ENCODE measurements around the gene HLCS.
A peak's percentile ranks its signal among the peaks of the same experiment; 100 is the strongest.
"Not testable (repeated sequence)": the region's sequence is repeated elsewhere in the genome, so short reads cannot be mapped to it uniquely, and the experiment has no call there.

The HLCS gene

DNA sequence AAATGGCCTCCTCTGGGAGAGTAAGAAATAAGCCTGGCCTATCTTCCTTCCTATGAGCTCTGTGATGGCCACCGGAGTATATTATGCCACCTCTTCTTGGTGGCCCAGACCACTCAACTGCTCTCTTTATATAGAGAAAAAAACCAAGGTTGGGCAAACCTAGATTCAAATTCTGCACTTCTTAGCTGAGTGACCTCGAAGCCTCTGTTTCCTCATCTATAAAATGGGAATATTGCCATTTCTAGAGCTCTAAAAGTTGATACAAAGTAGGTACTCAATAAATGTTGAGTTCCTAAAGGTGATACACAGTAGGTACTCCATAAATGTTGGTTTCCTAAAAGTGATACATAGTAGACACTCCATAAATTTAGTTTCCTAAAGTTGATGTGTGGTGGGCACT is 120.7 kb downstream of the HLCS start:
- DNase-seq = no peak

DNA sequence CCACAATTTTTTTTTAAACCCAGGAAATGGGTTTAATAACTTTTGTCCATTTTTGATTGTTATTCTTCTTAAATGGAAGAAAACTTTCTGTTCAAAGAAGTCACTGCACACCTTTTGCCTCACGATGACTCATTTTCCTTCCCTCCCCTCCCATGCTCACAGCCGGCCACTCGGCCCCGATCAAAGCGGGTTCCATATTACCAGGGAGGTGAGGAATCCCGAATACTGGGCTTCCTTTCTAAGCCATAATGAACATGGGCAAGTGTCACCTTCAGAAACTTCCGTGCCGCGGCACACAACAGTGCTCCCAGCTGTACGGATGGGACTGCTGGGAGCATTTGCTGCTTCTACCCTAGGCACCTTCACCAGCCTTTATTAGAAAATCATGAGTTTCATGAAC is 121.4 kb downstream of the HLCS start:
- no peak for DNase-seq

DNA sequence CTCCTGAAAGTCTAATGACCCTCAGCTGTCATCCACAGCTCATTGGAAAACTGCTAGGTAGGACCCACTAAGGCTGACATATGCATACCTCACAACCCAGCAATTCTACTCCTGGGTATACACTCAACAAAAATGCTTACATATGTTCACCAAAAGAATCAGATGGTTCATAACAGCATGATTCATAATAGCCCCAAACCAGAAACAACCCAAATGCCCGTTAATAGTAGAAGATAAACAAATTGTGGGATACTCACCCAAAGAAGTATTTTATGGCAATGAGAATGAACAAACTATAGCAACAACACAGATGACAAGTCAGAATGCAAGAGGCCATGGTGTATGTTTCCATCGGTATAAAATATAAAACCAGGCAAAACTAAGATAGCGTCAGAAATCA is 124.6 kb downstream of the HLCS start:
- DNase-seq = no peak

DNA sequence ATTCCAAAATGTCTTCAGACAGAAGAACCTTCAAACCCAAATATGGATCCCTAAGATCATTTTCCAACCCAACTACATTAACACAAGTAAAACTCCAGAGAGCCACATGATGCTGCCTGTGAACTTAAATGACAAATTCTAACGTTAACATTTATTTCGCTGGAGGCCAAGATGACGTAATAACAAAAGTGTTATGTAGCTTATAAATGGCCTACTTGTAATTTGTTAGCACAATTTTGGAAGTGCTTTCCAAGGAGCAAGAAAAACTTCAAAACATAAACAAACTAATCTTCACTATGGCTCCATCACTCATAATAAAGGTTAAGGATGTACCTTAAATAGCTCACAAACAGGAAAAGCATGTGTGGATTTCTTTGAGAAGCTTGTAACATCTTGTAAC is 126.7 kb downstream of the HLCS start:
- DNase-seq = no peak

DNA sequence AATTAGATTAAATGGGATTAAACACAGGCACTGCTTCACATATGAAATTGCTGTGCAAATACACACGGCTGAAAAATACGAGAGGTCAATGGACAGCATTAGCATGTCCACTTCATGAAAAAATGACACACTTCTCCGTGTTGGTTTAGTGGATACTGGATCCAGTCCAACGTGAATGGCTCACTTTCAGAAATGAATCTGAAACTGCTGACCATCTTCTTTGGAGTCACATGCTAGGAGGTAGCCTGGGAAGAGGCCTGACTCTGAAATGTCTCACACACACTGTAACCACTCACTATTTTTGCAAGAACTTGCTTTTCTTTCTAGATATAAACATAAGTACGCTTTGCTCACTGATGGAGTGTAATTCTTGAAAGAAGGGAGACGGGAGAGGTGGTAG is 127.3 kb downstream of the HLCS start:
- DNase-seq = no peak

DNA sequence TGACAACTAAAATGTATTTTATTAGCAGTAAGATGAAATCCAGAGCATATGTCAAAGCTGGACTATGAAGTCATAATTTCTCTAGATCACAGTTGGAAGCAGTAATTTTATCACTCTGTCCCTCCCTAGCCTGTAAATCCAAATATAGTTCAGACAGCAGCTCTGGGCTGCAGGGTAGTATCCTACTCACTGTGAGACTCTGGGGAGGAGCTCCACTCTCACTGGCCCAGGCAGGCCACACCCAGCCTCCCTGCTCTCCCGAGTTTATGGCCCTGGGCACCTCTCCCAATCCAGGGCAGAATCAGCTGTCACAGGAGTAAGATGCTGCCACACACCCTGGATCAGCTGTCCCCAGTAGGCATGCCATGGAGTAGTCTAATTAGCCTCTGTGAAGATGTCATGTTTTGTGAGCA is 131.1 kb downstream of the HLCS start:
- no peak for DNase-seq

DNA sequence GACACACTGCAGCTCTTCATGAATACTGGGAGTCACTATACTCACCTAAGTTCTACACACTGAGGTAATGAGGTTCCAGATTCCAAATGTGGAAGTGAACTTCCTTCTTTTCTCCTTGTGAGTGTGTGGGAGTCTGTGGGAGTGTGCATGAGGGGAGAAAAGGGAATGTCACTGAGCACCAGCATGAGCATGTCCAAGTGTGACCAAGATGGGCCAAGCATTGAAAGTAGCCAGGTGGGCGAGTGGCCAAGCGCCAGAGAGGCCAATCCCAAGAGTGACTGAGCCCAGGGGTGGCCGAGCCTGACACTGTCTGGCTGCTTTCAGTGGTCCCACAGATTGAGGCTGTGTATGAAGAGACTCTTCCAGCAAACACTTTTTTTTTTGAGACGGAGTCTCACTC is 132.3 kb downstream of the HLCS start:
- DNase-seq = no peak

DNA sequence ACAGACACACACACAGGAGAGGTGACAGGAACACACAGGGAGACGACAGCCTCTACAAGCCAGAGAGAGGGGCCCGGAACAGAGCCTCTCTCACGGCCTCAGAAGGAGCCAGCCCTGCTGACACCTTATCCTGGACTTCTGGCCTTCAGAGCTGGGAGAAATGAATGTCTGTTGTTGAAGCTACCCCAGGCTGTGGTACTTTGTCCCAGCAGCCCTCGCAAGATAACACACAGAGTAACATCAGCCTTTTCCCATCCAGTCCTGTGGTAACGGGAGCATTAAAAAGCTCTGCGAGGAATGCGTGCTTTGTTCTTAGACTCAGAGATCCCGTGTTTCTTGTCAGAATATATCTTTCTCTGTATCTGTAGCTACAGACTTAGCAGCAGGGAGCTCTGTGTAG is 136.4 kb downstream of the HLCS start:
- DNase-seq = no peak

DNA sequence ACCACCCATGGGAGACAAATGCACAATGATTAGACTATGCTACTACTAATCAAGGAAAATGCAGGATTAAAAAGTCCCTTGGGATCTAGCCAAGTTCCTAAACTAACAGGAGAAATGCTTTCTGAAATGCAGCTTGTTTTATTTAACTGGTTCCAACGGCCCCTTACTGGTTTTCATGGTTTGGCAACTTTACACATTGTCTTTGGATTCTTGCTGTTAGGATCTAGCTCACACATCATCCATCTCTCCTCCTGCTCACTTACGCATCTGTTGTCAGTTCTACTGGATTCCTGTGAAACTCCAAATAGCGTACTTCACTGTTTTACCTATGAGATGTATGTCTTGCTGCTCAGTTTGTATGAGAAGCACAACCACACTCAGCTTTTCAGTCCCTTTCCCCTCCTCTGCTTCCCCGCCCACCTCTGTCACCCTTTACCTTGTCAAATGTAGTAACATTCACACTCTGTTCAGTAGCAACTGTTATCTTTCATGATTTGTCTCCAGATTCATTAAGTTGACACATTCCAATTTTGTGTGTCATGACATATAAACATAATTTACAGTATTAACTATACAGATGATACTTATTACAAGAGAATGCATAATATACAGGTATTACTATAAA is 137.5 kb downstream of the HLCS start:
- DNase-seq = no peak

DNA sequence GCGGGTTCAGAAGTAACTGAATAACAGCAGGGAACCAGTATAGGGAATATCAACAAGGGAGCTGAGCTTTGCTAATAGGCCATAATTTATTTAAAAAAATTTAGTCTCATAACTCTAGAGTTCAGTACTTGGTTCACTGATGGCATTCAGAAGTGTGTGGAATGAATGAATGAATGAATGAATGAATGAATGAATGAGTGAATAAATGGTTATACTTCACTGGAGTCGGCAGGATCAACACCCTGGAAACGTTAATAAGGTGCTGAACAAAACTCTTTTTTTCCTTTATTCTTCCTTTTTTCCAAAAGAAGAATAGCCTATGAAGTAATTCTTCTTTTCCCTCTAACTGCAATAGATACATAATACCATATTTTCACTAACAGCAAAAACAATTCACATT is 138.3 kb downstream of the HLCS start:
- DNase-seq = no peak

DNA sequence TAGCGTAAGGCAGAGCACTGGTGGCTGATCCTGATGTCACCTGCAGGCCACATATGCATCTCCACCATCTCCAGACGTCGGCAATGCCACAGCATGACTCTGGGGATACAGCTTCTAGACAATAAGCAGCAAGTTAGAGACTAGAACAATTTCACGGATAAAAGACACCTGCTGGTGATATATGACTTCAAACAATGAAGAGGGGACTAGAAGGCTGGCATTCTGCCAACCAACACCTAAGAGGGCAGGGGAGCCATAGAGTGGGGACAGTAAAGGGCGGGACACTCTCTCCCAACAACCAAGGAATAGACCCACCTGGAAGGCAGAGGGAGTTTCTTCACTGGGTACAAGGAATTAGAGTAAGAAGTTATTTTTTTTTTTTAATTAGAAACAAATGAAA is 140.8 kb downstream of the HLCS start:
- DNase-seq = peak; percentile 18 to 49

DNA sequence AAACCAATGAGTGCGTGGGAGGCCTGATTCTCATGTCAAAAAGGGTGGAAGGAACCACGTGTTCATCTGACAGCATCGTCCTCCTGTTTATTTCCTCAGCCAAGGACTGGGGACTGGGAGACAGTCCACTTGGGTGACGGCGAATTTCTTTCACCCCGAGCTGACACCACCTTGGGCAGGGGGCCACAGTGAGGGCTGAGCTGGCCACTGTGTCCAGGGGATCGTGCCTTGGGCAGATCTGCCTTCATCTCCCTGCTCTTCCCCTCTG is 145.5 kb downstream of the HLCS start:
- no peak for DNase-seq

DNA sequence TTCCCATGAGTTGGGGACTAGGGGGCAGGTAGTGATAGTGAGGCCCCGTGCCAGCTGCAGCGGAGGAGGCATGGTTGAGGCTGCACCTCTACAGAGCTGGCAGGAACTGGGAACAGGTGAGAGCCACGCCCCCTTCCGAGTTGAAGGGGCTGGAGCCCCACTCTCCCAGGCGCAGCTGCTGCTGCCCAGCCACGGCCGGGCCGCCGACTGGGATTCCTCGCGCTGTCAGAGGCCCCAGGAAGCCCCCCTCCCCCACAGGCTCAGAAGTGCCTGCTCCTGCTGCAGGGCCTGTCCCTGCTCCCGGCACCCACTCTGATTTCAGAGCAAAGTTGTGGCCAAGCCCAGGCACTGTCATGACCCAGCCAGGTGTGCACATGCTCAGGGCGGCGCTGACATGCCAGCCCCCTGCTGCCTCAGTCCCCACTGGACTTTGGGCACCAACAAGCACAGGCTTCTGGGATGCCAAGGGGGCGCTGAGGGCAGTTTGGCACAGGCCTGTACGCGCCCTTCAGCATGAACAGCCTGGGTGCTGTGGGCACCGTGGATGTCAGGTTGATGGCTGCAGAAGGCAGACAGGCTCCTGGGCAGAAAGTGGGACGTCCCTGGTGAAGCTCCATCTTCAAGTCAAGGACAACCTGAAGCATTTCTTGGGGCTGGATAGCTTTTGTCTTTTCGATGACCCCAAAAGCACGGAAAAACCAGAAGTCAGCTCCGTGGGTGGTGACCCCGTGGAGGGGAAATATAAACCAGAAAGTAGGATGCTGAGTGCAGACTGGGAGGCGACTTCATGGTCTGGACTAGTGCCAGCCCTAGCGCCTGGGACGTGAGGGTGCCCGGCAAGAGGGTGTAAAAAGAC is 146.1 kb downstream of the HLCS start:
- no peak for DNase-seq

DNA sequence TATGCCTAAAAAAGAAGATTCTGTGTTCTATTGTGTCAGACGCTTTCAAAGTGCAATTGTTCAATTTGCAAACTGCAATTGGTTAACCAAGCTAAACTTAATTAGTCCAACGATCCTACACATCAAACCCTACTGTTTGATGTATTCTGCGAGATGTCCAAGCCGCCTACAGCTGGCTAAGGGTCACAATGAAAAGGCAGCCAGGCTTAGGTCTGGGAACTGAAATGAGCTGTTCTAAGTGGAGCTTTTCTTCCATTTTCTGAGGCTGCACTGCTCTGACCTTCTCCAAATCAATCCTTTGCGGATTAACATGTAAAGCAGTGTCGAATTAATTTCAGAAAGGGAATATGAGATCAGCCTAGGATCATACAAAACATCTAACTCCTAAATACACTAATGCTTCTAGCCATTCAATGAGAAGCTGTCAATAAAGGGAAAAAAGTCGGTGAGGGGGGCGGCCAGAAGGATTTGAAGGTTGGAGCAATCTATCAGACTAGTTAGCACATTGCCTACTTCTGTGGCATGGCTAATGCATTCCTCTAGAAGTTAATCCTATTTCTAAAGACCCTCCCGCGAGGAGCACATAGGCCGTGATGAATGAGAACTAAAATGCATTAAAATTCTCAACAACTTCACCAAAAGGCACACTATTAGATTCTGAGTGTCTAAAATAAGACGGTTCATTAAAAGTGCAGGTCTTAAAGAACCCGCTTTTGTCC is 148.6 kb downstream of the HLCS start:
- DNase-seq = no peak

DNA sequence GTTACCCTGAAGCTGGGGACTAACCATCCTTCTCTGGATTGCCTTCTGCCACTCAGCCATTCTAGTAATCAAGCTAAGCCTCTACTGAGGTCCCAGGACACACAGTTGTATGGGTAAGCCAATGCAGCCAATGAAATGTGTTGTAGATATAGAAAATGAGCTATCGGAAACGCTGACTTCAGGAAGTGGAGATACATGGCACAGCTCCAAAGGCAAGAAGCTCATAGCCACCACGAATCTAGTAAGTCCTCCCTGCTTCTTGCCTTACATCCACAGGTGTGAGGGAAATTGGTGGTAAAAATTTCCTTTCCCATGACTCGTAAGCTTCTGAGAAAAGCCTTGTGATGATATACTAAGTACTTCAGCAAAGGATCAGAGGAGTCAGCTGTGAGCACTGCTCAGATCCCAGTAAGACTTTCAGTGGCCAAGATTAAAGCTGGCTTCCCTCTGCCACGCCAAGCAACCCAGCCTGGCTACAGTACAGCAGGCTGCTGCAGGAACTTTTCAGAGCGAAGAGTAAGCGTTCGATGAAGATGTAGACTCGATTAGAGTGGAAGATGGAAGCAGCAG is 149.8 kb downstream of the HLCS start:
- no peak for DNase-seq

DNA sequence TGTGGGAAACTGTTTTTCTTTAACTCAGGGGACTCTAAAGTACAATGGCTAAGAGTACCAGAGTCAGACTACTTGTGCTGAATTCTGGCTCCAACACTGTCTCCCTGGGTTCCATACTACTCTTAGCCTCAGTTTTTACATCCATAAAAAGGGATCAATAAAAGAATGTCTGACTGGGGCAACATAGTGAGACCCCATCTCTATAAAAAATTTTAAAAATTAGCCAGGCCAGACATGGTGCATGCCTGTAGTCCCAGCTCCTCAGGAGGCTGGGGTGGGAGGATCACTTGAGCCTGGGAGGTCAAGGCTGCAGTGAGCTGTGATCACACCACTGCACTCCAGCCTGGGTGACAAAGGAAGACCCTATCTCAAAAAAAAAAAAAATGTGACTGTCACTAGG is 150.4 kb downstream of the HLCS start:
- not testable (repeated sequence) for DNase-seq

DNA sequence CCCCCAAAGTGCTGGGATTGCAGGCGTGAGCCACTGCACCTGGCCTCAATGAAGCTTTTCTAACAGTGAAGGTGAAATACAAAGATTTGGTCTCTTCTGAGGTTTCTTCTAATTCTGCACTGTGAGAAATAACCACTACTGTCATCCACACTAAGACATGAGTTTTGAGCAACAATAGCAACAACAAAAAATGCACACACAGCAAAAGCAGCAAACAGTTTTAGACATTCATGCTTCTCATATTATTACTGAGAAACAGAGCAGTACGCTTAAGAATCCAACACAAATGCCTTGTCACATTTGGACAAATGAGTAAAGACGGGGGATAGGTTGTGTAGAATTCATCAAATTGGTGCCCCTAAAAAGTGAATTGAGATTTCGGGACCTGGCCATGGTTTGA is 151.2 kb downstream of the HLCS start:
- no peak for DNase-seq

DNA sequence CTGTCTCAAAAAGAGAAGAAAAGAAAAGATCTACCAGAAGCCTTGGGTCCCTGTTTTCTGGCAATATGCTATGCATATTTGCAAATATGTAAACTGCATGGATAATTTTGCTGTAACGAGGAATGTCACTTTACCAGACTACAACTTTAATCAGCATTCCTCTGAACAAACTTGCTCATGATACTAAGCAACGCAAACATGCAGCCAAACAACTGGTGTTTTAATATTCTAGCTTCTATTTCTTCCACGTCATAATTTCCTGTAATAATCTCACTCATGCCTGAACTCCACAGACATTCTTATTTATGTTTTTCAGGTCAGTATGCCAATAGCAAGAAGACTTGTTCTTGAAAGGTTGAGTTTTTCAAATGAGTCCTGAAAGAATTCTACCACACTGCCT is 153.4 kb downstream of the HLCS start:
- DNase-seq = no peak

DNA sequence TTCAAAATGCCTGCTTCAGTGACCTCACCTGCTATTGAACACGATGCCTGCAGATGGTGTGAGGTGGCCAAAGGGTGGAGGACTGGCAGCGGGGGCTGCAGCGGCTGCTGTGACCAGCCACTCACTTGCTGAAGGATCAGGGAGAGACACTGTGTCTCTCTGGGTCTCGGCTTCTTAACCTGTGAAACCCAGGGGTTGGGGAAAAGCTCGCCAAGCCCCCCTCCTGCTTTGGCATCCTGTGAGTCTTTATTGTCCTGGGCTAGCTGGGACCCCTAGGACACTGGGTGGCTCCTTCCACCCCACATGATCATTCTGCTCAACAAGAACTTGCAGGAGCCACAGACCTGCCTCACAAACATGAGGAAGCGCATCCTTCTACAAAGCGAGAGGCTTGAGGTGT is 154.7 kb downstream of the HLCS start:
- DNase-seq = no peak

DNA sequence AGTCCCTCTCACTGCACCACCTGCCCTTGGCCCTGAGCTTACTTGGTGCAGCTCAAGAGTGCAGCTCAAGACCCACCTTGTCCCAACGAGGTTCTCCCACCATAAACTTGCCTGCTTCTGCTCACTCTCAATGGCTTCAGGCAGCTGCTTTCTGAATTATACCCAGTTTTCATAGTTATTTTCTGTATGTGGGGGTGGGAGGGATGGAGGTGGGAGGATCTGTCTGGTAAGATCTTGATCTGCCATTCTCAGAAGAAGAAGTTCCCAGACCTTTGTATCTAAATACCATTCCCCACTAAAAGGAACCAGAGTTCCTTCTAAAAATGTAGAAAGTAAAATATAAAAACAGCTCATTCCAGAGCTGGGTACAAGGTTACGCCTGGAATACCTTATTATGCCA is 156.0 kb downstream of the HLCS start:
- no peak for DNase-seq

DNA sequence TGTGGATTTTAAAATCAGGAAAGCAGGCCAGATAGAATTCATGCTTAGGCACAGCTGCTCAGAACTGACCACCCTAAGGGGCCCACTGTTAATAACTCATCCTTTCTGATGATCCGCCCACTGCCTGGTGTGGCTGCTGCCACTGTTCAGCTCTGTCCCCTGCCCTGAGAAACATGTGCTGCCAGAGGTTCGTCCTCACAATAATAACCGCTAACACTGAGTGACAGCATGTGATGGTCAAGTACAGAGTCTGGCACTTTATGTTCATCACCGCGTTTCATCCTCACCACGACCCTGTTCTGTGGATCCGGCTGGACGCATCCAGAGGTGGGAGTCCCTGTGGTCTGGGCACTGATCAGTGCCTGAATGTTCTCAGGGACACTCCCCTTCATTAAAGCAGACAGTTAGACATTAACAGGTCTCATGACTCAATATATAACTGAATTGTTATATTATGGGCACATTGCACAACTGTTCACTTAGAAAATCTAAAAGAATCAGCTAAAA is 159.0 kb downstream of the HLCS start:
- DNase-seq = no peak

DNA sequence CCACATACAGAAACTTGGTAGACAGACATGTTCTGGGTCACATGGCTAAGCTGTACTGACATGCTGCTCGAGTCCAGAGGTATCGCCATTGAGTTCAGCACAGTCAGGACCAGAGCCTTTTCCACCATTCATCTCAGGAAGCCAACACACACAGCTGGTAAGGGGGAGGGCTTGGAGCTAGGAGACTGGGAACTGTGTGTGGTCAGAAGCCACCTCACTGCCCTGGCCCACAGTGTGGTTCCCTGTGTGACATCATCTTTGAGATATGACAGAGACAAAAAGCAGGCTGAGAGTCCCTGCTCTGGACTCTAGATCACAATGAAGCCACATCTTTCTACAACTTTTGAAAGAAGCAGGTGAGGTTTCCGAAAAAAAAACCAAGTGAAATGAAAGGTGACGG is 160.4 kb downstream of the HLCS start:
- DNase-seq = no peak

DNA sequence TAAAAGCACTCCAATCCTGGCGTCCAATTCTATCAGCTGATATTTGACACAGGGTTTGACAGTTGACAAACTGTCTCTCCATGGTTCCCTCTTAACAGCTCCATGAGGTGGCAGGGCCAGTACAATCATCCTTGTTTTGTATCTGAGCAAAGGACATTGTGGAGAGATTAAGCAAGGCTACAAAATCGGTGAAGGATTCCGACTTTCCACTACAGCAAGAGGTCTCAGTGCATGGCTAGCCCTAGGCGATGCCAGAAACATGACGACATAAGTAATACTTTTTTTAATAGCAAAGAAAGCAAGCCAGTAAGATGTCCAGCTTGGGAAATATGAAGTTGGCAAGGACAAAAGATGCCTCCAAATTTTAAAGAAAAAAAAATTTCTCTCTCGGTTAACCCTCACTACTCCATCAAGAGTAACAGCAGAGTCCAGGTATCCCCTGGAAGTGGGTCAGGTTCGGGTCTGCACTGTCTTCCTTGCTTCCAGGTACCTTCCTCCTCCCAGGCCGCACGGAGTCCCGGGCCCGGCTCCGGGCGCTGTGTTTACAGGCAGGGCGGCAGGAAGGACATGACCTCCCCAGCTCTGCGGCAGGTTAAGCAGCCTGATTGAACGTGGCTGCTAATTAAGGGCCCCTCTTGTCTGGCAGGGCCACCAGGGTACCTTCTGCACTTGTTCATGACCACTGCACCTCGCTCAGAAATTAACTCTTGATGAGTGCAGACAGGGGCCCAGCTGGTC is 161.4 kb downstream of the HLCS start:
- DNase-seq = no peak
